Thoracic aorta (tissue), 2 donors: ENCODE measurements around the gene ADGRL4. TPM values are rescaled to one million over a fixed set of nuclear protein-coding genes. Genes with fewer than 3 reads are reported as not detected.

Experiments
- ATAC-seq: fragments of 150-250 bp; one replicate; pipeline ENCODE4 v1.8.0; 2017; ENCODE audit warnings: low read depth; ENCODE audit not compliant: insufficient number of reproducible peaks, low FRiP score
- DNase-seq: peaks from one replicate; pipeline ENCODE4 v3.0.0-alpha.2; 2020; ENCODE audit warnings: low spot score
- H3K27ac ChIP-seq, 2 donors: fragments of 200-600 bp; sonication (generic); 1 replicate in 1 of 2; 2 replicates in 1 of 2; pipeline ENCODE4 v1.5.1; 2016; ENCODE audit warnings: mild to moderate bottlenecking in 2 of 2, moderate library complexity in 2 of 2
- H3K27me3 ChIP-seq: fragments of 200-600 bp; sonication (generic); replicated peaks from 2 replicates; pipeline ENCODE4 v1.6.0; 2016; ENCODE audit warnings: mild to moderate bottlenecking; ENCODE audit not compliant: insufficient read depth
- H3K36me3 ChIP-seq: fragments of 200-600 bp; sonication (generic); one replicate; pipeline ENCODE4 v1.5.1; 2016
- H3K4me1 ChIP-seq, 2 donors: fragments of 200-600 bp; sonication (generic); 1 replicate in 1 of 2; 2 replicates in 1 of 2; pipeline versions ENCODE4 v1.5.1 to v1.6.0; 2016; ENCODE audit warnings: low read depth in 2 of 2, mild to moderate bottlenecking in 1 of 2; ENCODE audit not compliant: control insufficient read depth in 1 of 2
- H3K4me3 ChIP-seq: fragments of 200-600 bp; sonication (generic); 2 replicates; pipeline ENCODE4 v1.5.1; 2016; ENCODE audit warnings: mild to moderate bottlenecking
- H3K9me3 ChIP-seq: fragments of 200-600 bp; sonication (generic); 2 replicates; pipeline ENCODE4 v1.5.1; 2016
- total RNA-seq, 2 donors: library from RNA; depleted of rRNA; stranded (reverse); fragments of >200 nt; gene quantifications; one replicate each; pipeline versions ENCODE4 v1.1.0 to v1.2.3, GENCODE V29; 2016
- TF ChIP-seq, protein P1 (sequence below): fragments of 200-600 bp; sonication (generic); IDR thresholded peaks from one replicate; pipeline ENCODE4 v1.5.1; 2019; ENCODE audit warnings: antibody characterized with exemption

Gene ADGRL4
- total RNA-seq, 2 donors from 2014 or later = 15.8 to 26.2 TPM

DNA sequence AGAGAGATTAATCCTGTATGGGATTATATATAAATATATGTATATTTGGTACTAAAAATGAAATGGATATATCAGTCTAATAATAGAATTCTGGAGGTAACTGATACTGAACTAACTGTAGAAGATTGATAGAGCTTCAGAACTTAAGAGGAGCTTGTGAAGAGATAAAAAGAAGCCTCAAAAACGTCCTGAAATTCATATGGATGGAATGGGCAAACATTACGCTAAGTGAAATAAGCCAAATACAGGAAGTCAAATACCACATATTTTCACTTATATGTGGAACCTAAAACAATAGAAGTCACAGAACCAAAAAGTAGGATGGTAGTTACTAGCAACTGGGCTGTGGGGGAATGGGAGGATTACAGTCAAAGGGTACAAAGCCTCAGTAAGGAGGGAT, 36.0 kb upstream of the ADGRL4 start:
- ATAC-seq = no peak
- Histone ChIP-seq H3K9me3 (no peaks in the 10 kb centered on the region), H3K36me3 (no peaks in the 10 kb centered on the region), H3K4me1 (no peaks in the 10 kb centered on the region), H3K4me3 (no peak overlapping the region), H3K27ac (no peak overlapping the region), H3K27me3 (no peaks in the 10 kb centered on the region)
- TF ChIP-seq, protein P1, sequence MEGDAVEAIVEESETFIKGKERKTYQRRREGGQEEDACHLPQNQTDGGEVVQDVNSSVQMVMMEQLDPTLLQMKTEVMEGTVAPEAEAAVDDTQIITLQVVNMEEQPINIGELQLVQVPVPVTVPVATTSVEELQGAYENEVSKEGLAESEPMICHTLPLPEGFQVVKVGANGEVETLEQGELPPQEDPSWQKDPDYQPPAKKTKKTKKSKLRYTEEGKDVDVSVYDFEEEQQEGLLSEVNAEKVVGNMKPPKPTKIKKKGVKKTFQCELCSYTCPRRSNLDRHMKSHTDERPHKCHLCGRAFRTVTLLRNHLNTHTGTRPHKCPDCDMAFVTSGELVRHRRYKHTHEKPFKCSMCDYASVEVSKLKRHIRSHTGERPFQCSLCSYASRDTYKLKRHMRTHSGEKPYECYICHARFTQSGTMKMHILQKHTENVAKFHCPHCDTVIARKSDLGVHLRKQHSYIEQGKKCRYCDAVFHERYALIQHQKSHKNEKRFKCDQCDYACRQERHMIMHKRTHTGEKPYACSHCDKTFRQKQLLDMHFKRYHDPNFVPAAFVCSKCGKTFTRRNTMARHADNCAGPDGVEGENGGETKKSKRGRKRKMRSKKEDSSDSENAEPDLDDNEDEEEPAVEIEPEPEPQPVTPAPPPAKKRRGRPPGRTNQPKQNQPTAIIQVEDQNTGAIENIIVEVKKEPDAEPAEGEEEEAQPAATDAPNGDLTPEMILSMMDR = no peak
- DNase-seq = no peak

DNA sequence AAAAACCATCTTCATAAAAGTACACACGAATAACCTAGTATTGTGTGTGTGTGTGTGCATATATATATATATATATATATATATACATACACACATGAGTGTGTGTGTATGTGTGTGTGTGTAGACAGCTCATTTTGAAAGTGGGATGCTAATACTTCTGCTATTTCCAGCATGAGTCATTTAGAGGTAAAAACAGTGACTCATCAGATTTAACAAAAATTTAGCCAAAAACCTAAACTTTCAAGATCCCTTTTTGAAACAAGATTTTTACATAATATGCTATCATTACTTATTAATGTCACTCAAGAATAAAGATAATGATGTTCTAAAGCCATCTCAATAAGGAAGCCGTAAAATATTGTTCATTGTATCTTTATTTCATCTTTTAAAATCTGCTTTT, 35.6 kb upstream of the ADGRL4 start:
- TF ChIP-seq, protein P1 = no peak
- peaks cover 3% of the 10 kb centered on the region for H3K9me3 ChIP-seq
- no peak overlapping the region for H3K4me3 ChIP-seq
- no peak for DNase-seq
- H3K36me3 ChIP-seq = no peaks in the 10 kb centered on the region
- no peaks in the 10 kb centered on the region for H3K27me3 ChIP-seq
- no peak overlapping the region for H3K27ac ChIP-seq
- H3K4me1 ChIP-seq = no peaks in the 10 kb centered on the region
- no peak for ATAC-seq

DNA sequence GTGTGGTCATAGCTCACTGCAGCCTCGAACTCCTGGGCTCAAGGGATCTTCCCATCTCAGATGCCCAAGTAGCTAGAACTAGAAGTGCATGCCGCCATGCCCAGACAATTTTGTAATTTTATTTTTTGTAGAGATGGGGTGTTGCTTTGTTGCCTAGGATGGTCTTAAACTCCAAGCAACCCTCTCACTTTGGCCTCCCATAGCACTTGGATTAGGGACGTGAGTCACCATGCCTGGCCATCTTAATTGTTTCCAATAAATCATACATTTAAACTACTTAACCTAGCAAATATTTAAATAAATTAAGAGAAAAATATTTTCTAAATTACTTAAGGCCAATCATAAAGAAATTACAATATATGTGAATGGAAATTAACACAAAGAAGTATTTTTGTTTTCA, 35.1 kb upstream of the ADGRL4 start:
- Histone ChIP-seq H3K9me3 (peaks cover 4% of the 10 kb centered on the region), H3K27me3 (no peaks in the 10 kb centered on the region), H3K4me3 (no peak overlapping the region), H3K36me3 (no peaks in the 10 kb centered on the region), H3K4me1 (no peaks in the 10 kb centered on the region), H3K27ac (no peak overlapping the region)
- DNase-seq (no peak), ATAC-seq (no peak)
- TF ChIP-seq, protein P1 = no peak

DNA sequence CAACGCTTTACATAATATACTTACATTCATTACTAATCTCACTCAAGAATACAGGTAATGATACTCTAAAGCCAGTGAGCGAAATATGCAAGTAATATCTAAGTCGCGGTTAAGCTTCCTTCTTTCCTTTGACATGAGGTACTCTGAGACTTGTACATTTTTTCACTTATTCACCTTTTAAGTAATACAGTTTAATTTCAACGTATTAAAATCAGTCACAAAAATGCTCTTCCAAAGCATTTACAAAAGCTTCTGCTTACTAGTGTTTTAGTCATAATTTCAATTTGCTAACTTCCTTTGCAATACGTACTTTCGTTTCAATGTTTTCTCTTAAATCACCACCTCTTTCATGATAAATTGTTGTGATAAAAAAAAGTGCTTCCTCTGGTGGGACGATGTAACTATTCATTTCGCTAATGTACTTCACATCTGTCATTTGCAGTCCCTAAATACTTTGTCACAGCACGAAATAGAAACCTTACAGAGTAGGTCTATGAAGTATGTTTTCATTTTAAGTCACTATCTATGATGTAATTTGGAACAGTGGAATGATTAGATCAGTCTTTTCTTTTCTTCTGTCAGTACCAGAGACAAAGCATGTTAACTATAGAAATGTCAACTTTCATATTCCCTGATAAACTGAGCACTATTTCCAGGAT, 34.0 kb upstream of the ADGRL4 start:
- TF ChIP-seq, protein P1 = no peak
- DNase-seq = no peak
- ATAC-seq = no peak
- H3K4me1 ChIP-seq = no peaks in the 10 kb centered on the region
- H3K9me3 ChIP-seq = peaks cover 4% of the 10 kb centered on the region
- H3K27me3 ChIP-seq = no peaks in the 10 kb centered on the region
- no peak overlapping the region for H3K27ac ChIP-seq
- peak overlapping the region; percentile 45 for H3K4me3 ChIP-seq
- no peaks in the 10 kb centered on the region for H3K36me3 ChIP-seq

DNA sequence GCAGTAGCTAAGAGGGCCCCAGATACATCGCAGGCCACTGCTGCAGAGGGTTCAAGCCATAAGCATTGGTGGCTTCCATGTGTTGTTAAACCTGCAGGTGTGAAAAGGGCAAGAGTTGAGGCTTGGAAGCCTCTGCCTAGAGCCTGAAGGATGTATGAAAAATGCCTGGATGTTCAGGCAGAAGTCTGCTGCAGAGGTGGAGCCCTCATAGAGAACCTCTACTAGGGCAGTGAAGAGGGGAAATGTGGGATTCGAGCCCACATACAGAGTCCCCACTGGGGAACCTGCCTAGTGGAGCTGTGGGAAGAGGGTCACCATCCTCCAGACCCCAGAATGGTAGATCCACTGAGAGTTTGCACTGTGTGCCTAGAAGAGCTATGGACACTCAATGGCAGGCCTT, 30.6 kb upstream of the ADGRL4 start:
- Histone ChIP-seq H3K27me3 (no peaks in the 10 kb centered on the region), H3K9me3 (peaks cover 4% of the 10 kb centered on the region), H3K4me1 (no peaks in the 10 kb centered on the region), H3K27ac (no peak overlapping the region), H3K36me3 (no peaks in the 10 kb centered on the region), H3K4me3 (no peak overlapping the region)
- no peak for ATAC-seq
- TF ChIP-seq, protein P1 = no peak
- DNase-seq = no peak
